ENCODE data around the gene MEGF6. TPM values are rescaled to one million over a fixed set of nuclear protein-coding genes. Genes with fewer than 3 reads are reported as not detected.

Gene MEGF6
- total RNA-seq, 6 experiments from 2014 or later = 2.2 to 9.6 (median 4.4) TPM

DNA sequence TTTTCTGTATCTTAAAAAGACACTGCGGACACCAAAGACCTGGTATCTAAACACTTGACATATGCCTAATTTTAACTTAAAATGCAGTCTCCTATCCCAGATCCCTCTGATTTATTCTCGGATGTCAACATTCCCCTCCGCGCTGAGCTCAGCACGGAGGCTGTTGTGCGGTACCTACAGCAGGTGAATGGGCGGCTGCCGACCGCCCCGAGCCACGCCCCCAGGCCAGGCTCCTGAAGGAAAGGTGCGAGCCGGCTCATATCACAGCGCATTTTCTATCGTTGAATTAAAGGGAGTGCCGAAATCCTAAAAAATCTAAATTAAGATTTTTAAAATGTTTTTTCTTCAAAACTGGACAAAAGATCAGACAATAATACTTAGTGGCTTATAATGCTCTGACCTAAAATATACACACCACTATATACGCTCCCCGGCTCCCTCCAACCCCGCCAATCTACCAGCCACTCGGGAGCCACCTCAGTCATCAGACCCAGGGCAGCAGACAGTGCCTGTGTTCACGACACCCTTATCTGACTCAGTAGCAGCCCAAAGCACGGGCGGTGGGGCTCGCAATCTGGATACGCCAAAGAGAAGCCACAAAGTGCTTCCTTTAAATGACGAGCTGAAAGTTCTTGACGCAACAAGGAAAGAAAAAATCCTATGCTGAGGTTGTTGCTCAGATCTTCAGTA is 34.5 kb upstream of the MEGF6 start:
- 92% methylated on average over 27 of the region's 27 CpGs for WGBS (ENCODE audit: insufficient coverage, low coverage, low lambda C conversion rate, missing lambda C conversion rate)
- Histone ChIP-seq H3K27me3 (peaks cover 4 to 5% of the 10 kb centered on the region in 2 donors), H3K27ac (no peak overlapping the region), H3K4me1 (peaks cover 0 to 14% (median 0%) of the 10 kb centered on the region in 4 donors), H3K36me3 (peaks cover 0 to 13% (median 0%) of the 10 kb centered on the region in 4 donors), H3K9me3 (no peaks in the 10 kb centered on the region), H3K4me3 (no peak overlapping the region)
- no peak for TF ChIP-seq POLR2A (IDR thresholded peaks at IDR 0.05)
- TF ChIP-seq, protein P1, sequence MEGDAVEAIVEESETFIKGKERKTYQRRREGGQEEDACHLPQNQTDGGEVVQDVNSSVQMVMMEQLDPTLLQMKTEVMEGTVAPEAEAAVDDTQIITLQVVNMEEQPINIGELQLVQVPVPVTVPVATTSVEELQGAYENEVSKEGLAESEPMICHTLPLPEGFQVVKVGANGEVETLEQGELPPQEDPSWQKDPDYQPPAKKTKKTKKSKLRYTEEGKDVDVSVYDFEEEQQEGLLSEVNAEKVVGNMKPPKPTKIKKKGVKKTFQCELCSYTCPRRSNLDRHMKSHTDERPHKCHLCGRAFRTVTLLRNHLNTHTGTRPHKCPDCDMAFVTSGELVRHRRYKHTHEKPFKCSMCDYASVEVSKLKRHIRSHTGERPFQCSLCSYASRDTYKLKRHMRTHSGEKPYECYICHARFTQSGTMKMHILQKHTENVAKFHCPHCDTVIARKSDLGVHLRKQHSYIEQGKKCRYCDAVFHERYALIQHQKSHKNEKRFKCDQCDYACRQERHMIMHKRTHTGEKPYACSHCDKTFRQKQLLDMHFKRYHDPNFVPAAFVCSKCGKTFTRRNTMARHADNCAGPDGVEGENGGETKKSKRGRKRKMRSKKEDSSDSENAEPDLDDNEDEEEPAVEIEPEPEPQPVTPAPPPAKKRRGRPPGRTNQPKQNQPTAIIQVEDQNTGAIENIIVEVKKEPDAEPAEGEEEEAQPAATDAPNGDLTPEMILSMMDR (IDR thresholded peaks at IDR 0.05) = no peak
- intact Hi-C loops (cut with DNase I) = no loop called here
- ATAC-seq (no peak), DNase-seq (peak in 2 of 3 donors; percentile 24 to 46)

DNA sequence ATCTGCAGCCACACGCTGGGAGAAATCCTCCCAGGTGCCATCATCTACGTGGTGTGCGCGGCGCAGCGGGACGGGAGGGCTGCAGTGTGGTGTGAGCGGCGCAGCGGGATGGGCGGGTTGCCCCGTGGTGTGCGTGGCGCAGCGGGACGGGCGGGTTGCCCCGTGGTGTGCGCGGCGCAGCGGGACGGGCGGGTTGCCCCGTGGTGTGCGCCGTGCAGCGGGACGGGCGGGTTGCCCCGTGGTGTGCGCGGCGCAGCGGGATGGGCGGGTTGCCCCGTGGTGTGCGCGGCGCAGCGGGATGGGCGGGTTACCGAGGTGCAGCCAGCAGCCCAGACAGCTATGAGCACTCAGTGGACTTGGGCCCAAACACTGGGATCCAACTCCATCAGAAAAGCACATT is 33.9 kb upstream of the MEGF6 start:
- TF ChIP-seq, protein P1 (IDR thresholded peaks at IDR 0.05) = no peak
- TF ChIP-seq POLR2A (IDR thresholded peaks at IDR 0.05) = no peak
- 96% methylated on average over 12 of the region's 43 CpGs for WGBS (ENCODE audit: insufficient coverage, low coverage, low lambda C conversion rate, missing lambda C conversion rate)
- H3K4me1 ChIP-seq = peaks cover 0 to 14% (median 0%) of the 10 kb centered on the region in 4 donors
- intact Hi-C loops (cut with DNase I) = no loop called here
- no peaks in the 10 kb centered on the region for H3K9me3 ChIP-seq
- DNase-seq (peak in 2 of 3 donors; percentile 42 to 43), ATAC-seq (no peak)
- H3K4me3 ChIP-seq = no peak overlapping the region
- peaks cover 0 to 13% (median 0%) of the 10 kb centered on the region in 4 donors for H3K36me3 ChIP-seq
- no peak overlapping the region for H3K27ac ChIP-seq
- H3K27me3 ChIP-seq = no peaks in the 10 kb centered on the region

DNA sequence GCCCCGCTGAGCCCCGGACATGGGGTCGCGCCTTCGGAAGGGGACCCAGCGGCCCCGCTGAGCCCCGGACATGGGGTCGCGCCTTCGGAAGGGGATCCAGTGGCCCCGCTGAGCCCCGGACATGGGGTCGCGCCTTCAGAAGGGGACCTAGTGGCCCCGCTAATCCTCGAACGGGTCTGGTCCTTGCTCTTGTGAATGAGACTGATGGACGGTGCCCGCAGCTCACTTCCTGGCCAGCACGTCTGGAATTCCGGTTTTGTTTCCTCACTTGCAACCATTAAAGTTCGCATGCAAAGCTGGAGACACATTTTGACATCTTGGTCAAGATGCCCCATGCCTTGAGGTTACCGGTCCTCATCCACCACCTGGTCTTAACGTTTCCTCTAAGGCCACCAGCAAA is 33.0 kb upstream of the MEGF6 start:
- WGBS (ENCODE audit: insufficient coverage, low coverage, low lambda C conversion rate, missing lambda C conversion rate) = 90% methylated on average over 3 of the region's 25 CpGs
- H3K36me3 ChIP-seq = peaks cover 0 to 13% (median 0%) of the 10 kb centered on the region in 4 donors
- TF ChIP-seq, protein P1 (IDR thresholded peaks at IDR 0.05) = no peak
- TF ChIP-seq POLR2A (IDR thresholded peaks at IDR 0.05) = no peak

DNA sequence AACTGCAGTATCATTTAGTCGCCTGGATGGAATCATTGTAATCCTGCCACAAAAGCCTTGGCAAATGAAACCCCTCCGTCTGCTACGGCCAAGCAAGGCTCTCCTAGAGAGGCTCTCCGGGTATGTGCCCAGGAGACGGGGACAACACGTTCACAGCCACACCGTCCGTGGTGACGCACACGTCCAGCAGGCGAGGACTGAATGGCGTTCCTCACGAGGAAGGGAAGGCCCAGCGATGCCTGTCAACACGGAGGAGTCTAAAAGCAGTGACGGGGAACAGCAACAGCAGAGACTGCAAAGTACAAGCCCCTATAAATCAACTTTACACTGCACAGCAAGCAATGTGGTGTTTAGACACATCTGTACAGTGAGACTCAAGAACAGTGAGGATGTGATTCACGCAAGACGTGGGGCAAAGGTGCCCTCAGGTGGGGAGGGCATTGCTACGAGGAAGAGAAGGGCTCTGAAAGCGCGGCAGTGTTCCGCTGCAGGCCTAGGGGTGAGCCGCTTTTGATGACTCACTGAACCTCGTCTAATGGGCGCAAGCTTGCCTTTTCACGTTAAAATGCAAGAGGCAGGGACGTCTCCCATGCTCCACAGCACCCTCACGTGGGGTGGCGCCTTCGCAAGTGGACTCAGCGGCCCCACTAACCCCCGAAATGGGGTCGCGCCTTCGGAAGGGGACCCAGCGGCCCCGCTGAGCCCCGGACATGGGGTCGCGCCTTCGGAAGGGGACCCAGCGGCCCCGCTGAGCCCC is 31.8 kb upstream of the MEGF6 start:
- ATAC-seq (no peak), DNase-seq (peak in 2 of 3 donors; percentile 39 to 40)
- Histone ChIP-seq H3K27me3 (no peaks in the 10 kb centered on the region), H3K9me3 (no peaks in the 10 kb centered on the region), H3K27ac (no peak overlapping the region), H3K4me1 (peaks cover 0 to under 1% (median 0%) of the 10 kb centered on the region in 4 donors), H3K4me3 (no peak overlapping the region), H3K36me3 (peaks cover 0 to 18% (median 1%) of the 10 kb centered on the region in 4 donors)
- WGBS (ENCODE audit: insufficient coverage, low coverage, low lambda C conversion rate, missing lambda C conversion rate) = 95% methylated on average over 15 of the region's 43 CpGs
- TF ChIP-seq, protein P1 (IDR thresholded peaks at IDR 0.05) = no peak
- TF ChIP-seq POLR2A (IDR thresholded peaks at IDR 0.05) = no peak
- intact Hi-C loops (cut with DNase I) = no loop called here

More for the DNA sequence above, 33.0 kb upstream of the MEGF6 start:
- H3K27me3 ChIP-seq = no peaks in the 10 kb centered on the region
- no peaks in the 10 kb centered on the region for H3K9me3 ChIP-seq
- H3K27ac ChIP-seq = no peak overlapping the region
- H3K4me3 ChIP-seq = no peak overlapping the region
- ATAC-seq = no peak
- DNase-seq = peak in 1 of 3 donors; percentile 36
- peaks cover 0 to 12% (median 0%) of the 10 kb centered on the region in 4 donors for H3K4me1 ChIP-seq
- intact Hi-C loops (cut with DNase I) = no loop called here

Measured in right lobe of liver (tissue), 6 donors.